Psoas muscle (tissue), 8 donors: Measurements from ENCODE around the gene WDR37. TPM values are rescaled to one million over a fixed set of nuclear protein-coding genes. Genes with fewer than 3 reads are reported as not detected.

Experiments
- ATAC-seq, 4 donors: fragments of 200-7000 bp; cut with Tn5 transposase; one replicate each; pipeline ENCODE4 v1.9.1; 2020; ENCODE audit warnings: moderate library complexity in 3 of 4, mild to moderate bottlenecking in 2 of 4
- DNase-seq, 2 donors: peaks; one replicate each; pipeline ENCODE4 v3.0.0-alpha.2; 2020
- H3K27ac ChIP-seq: fragments of 200-600 bp; one replicate; pipeline ENCODE4 v1.8.0; 2022
- H3K27me3 ChIP-seq, 3 donors: fragments of 200-600 bp in 1 of 3; one replicate each; pipeline versions ENCODE4 v1.6.1 to v1.8.0; 2013 to 2022; ENCODE audit warnings: low read length in 2 of 3, mild to moderate bottlenecking in 2 of 3, moderate library complexity in 1 of 3; ENCODE audit not compliant: insufficient read depth in 3 of 3
- H3K36me3 ChIP-seq, 2 donors: fragments of 200-600 bp in 1 of 2; one replicate each; pipeline versions ENCODE4 v1.6.1 to v1.8.0; 2013 to 2022; ENCODE audit warnings: low read depth in 1 of 2, mild to moderate bottlenecking in 1 of 2, moderate library complexity in 1 of 2; ENCODE audit not compliant: insufficient read depth in 1 of 2
- H3K4me1 ChIP-seq: fragments of 200-600 bp; one replicate; pipeline ENCODE4 v1.8.0; 2022
- H3K4me3 ChIP-seq: fragments of 200-600 bp; one replicate; pipeline ENCODE4 v1.8.0; 2022; ENCODE audit warnings: mild to moderate bottlenecking
- H3K9me3 ChIP-seq: fragments of 200-600 bp; one replicate; pipeline ENCODE4 v1.8.0; 2022
- WGBS, 3 donors: extraction: QIAGEN DNeasy Blood & Tissue Kit; methylation state at CpG; one replicate each; pipeline versions ENCODE4 v1.1.6 to v1.1.7; 2013; 5-methylcytosine and 5-hydroxymethylcytosine counted together
- intact Hi-C, 2 donors: fragments of 100-400 bp; cut with DNase I; formaldehyde crosslinking; loops; one replicate each; pipeline versions ENCODE4 v1.11.0 to v1.14.2; 2022
- polyA plus RNA-seq, 3 donors: library from polyadenylated mRNA; stranded (reverse); fragments of 200-250 nt; gene quantifications; one replicate each; pipeline ENCODE4 v1.2.3, GENCODE V29; 2013
- total RNA-seq, 4 donors: library from RNA; stranded (reverse); fragmentation: NEBNext Ultra II Directional in 2 of 4; extraction: Animal tissue kit (Norgen Biotek cat#: 25700) in 2 of 4; gene quantifications; one replicate each; pipeline versions ENCODE4 v1.2.1 to v1.2.4, GENCODE V29; 2021 to 2023
- TF ChIP-seq, protein P1 (sequence below): fragments of 200-600 bp; IDR thresholded peaks from one replicate; pipeline ENCODE4 v1.8.0; 2022; ENCODE audit warnings: antibody characterized with exemption
- donor health status: healthy with polysubstance abuse.
- donor health status: DM: no; HTN: no; CAD: no; lungs with moderate emphysema.
- donor health status: Bipolar disorder and iron deficiency.
- donor health status: healthy.
- donor health status: DM: yes; HTN: yes; CAD: no.
- donor health status: DM: no; HTN: no; CAD: no.
- donor health status: DM: no; HTN: no; CAD: no.
- donor health status: DM: yes; HTN: yes; CAD: no.

Gene WDR37
- total and polyA plus RNA-seq, 7 donors: 6.8 to 28.3 (median 17.2) TPM

DNA sequence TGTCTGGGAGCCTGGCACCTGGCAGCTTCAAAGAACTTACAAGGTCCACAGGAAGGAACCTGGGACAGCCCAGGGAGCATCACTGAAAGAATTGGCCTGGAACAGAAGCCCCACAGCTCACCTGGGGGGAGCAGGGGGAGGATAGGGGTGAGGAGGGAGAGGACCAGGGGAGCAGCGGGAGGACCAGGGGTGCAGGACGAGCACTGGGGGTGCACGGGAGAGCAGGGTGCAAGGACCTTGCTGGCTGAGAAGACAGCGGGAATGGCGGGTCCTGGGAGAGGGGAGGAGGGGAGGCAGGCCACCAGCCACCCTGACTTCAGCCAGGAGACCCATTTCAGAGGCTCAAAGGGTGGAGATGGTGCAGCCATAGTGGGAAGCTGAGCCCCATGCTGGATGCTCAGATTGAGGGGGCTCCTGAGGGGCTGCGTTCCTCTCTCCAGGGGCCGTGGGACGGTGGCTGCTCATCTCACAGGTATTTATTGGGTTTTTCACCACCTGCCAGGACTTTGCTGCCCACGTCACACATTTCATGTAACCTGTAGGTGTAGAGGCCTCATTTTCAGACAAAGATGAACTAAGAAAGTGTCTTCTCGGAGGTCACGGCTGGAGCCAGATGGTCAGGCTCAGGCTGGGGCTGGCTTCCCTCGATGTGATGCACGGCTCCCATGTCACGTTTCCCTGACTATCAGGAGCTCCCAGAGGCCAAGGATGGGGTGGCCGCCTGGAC, 110.1 kb downstream of the WDR37 start:
- H3K27me3 ChIP-seq: no peaks in the 10 kb centered on the region
- 81 to 84% (median 84%) methylated on average over 15 of the region's 15 CpGs for WGBS, 3 donors
- intact Hi-C loops: no loop called here
- H3K4me3 ChIP-seq: no peak overlapping the region
- H3K27ac ChIP-seq: no peak overlapping the region
- no peaks in the 10 kb centered on the region for H3K9me3 ChIP-seq
- ATAC-seq (no peak), DNase-seq (no peak)
- H3K4me1 ChIP-seq: no peaks in the 10 kb centered on the region
- TF ChIP-seq, protein P1, sequence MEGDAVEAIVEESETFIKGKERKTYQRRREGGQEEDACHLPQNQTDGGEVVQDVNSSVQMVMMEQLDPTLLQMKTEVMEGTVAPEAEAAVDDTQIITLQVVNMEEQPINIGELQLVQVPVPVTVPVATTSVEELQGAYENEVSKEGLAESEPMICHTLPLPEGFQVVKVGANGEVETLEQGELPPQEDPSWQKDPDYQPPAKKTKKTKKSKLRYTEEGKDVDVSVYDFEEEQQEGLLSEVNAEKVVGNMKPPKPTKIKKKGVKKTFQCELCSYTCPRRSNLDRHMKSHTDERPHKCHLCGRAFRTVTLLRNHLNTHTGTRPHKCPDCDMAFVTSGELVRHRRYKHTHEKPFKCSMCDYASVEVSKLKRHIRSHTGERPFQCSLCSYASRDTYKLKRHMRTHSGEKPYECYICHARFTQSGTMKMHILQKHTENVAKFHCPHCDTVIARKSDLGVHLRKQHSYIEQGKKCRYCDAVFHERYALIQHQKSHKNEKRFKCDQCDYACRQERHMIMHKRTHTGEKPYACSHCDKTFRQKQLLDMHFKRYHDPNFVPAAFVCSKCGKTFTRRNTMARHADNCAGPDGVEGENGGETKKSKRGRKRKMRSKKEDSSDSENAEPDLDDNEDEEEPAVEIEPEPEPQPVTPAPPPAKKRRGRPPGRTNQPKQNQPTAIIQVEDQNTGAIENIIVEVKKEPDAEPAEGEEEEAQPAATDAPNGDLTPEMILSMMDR: no peak
- no peaks in the 10 kb centered on the region for H3K36me3 ChIP-seq

DNA sequence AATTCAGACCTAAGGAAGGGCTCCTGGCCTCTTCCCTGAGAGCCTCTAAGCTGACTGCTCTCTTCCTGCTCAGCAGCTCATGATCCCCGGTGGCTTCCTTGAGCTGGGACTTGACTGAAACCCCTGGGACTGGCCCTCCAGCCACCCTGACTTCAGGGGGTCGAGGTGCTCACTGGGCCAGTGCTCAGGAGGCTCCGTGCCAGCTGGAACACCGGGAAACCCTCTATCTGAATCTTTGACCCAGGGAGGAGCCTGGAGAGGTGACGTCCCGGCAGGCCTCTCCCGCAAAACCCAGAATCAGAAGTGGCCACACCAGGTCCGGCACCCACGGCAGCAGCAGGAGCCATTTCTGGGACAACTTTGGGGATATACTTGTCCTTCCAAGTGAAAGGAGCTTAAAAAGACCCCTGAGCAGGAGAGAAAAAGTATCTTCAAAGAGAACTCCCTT, 110.7 kb downstream of the WDR37 start:
- whole genome bisulfite sequencing, 3 donors: 80 to 84% (median 82%) methylated on average over 9 of the region's 9 CpGs
- H3K27ac ChIP-seq: no peak overlapping the region
- no peaks in the 10 kb centered on the region for H3K9me3 ChIP-seq
- no peak for DNase-seq
- TF ChIP-seq, protein P1: no peak
- no peak for ATAC-seq
- no peaks in the 10 kb centered on the region for H3K4me1 ChIP-seq
- H3K4me3 ChIP-seq: no peak overlapping the region
- no peaks in the 10 kb centered on the region for H3K36me3 ChIP-seq
- H3K27me3 ChIP-seq: peaks cover 0 to 2% (median 0%) of the 10 kb centered on the region in 3 donors
- intact Hi-C loops: no loop called here

DNA sequence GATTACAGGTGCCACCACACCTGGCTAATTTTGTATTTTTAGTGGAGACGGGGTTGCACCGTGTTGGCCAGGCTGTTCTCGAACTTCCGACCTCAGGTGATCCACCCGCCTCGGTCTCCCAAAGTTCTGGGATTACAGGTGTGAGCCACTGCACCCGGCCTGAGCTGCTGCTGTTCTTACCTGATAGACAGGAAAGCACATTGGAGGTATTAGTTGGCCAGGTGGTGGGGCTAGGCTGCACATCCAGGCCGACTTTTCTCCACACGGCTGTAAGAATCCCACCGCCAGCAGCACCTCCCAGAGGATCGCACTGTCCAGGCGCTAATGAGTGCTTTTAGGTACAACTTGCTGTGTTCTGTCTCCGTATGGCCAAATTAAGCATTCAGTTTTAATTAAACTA, 112.6 kb downstream of the WDR37 start:
- H3K27me3 ChIP-seq: peaks cover 0 to 2% (median 0%) of the 10 kb centered on the region in 3 donors
- H3K4me1 ChIP-seq: no peaks in the 10 kb centered on the region
- ATAC-seq: no peak
- TF ChIP-seq, protein P1: no peak
- 80 to 90% (median 85%) methylated on average over 13 of the region's 13 CpGs for WGBS, 3 donors
- no peaks in the 10 kb centered on the region for H3K9me3 ChIP-seq
- no peak overlapping the region for H3K27ac ChIP-seq
- H3K4me3 ChIP-seq: no peak overlapping the region
- no peak for DNase-seq
- intact Hi-C loops: no loop called here
- no peaks in the 10 kb centered on the region for H3K36me3 ChIP-seq

DNA sequence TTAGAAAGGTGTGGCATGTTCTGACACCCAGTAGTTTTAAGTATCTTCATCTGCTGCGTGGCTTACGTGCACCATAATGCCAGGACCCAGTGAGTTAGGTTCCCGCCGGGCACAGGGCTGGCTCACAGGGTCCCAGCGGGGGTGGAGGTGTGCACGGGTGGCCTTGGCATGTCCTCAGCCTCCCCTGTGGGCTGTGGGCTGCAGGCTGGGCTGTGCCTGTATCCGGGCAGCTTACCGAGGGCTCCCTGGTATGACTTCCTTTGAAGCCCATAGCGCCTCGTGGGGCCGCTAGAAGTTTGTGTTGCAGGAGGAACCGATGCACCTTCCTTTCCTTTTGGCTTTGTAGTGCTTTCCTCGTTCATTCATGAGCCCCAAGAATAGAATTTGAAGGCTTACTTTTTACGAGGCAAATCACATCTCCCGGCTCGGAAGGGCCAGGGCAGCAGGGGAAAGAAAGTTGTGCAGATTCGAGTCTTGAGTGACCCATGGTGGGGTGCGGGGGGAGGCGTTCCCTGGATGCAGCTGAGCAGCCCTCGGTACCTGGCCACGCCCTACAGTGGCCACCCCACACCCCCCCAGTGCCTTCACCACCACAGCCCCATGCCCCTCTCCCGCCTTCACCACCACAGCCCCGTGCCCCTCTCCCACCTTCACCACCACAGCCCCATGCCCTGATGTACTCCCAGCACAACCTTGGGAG, 113.2 kb downstream of the WDR37 start:
- Histone ChIP-seq H3K4me1 (no peaks in the 10 kb centered on the region), H3K4me3 (no peak overlapping the region), H3K27me3 (peaks cover 0 to 2% (median 0%) of the 10 kb centered on the region in 3 donors), H3K36me3 (no peaks in the 10 kb centered on the region), H3K27ac (no peak overlapping the region), H3K9me3 (no peaks in the 10 kb centered on the region)
- 69 to 79% (median 69%) methylated on average over 23 of the region's 23 CpGs for WGBS, 3 donors
- no peak for DNase-seq
- intact Hi-C loops: no loop called here
- TF ChIP-seq, protein P1: no peak
- no peak for ATAC-seq
